Subcutaneous abdominal adipose tissue (tissue), 5 donors: ENCODE data around the gene VPS4B.
A peak's percentile ranks its signal among the peaks of the same experiment; 100 is the strongest.

Source experiments
- H3K27ac ChIP-seq: one replicate; pipeline ENCODE4 v1.7.0; 2013; ENCODE audit warnings: low read depth, mild to moderate bottlenecking, inconsistent platforms, low read length, moderate library complexity
- H3K27me3 ChIP-seq, 5 donors: one replicate each; pipeline ENCODE4 v1.7.0; 2013; ENCODE audit warnings: low read length in 5 of 5, inconsistent platforms in 1 of 5; ENCODE audit not compliant: control insufficient read depth in 5 of 5, insufficient read depth in 4 of 5
- H3K36me3 ChIP-seq, 5 donors: one replicate each; pipeline ENCODE4 v1.7.0; 2013; ENCODE audit warnings: low read length in 5 of 5; ENCODE audit not compliant: control insufficient read depth in 5 of 5, insufficient read depth in 5 of 5
- H3K4me1 ChIP-seq, 5 donors: one replicate each; pipeline ENCODE4 v1.7.0; 2013; ENCODE audit warnings: low read length in 5 of 5, mild to moderate bottlenecking in 3 of 5, moderate library complexity in 1 of 5; ENCODE audit not compliant: control insufficient read depth in 5 of 5, insufficient read depth in 5 of 5
- H3K4me3 ChIP-seq, 5 donors: one replicate each; pipeline ENCODE4 v1.7.0; 2013; ENCODE audit warnings: low read length in 5 of 5, low read depth in 1 of 5
- H3K9ac ChIP-seq, 5 donors: one replicate each; pipeline ENCODE4 v1.7.0; 2013; ENCODE audit warnings: low read length in 5 of 5, mild to moderate bottlenecking in 4 of 5, moderate library complexity in 3 of 5
- H3K9me3 ChIP-seq, 5 donors: one replicate each; pipeline ENCODE4 v1.7.0; 2013; ENCODE audit warnings: low read length in 5 of 5; ENCODE audit not compliant: control insufficient read depth in 5 of 5
- donor health status: healthy.
- donor health status: healthy.
- donor health status: healthy.
- donor health status: healthy.
- donor health status: healthy.

VPS4B gene

GRCh38 chr18:63438181-63438580 is 15.9 kb upstream of the VPS4B start:
- H3K9ac ChIP-seq = no peak overlapping the region
- H3K27me3 ChIP-seq = no peaks in the 10 kb centered on the region
- no peaks in the 10 kb centered on the region for H3K9me3 ChIP-seq
- no peaks in the 10 kb centered on the region for H3K36me3 ChIP-seq
- H3K4me1 ChIP-seq = peaks cover 4 to 29% (median 18%) of the 10 kb centered on the region in 5 donors
- H3K4me3 ChIP-seq = no peak overlapping the region
- H3K27ac ChIP-seq = peak overlapping the region; percentile 62

GRCh38 chr18:63433334-63433866 is 11.1 kb upstream of the VPS4B start:
- Histone ChIP-seq H3K36me3 (no peaks in the 10 kb centered on the region), H3K9ac (peak overlapping the region in 1 of 5 donors; percentile 43), H3K9me3 (no peaks in the 10 kb centered on the region), H3K27ac (peak overlapping the region; percentile 83), H3K4me1 (peaks cover 4 to 17% (median 13%) of the 10 kb centered on the region in 5 donors), H3K4me3 (peak overlapping the region in 1 of 5 donors; percentile 32), H3K27me3 (no peaks in the 10 kb centered on the region)

DNA sequence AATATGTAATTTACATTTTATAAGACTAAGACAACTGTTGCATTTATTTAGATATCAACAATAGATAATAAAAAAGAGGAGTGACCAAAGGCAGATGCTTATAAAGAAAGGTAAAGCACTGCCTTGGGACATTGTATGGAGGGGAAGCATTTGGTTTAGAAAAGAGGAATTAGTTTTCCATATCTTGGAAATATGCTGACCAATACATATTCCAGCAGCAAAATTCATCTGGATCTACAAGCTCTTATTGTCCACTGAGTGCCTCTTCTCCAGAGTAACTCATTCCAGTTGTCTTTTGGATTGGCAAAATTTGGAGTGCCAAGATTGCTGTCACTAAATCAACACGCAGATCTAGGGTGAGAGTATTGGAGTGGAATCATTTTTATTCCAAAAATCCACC is 8.9 kb upstream of the VPS4B start:
- Histone ChIP-seq H3K27me3 (no peaks in the 10 kb centered on the region), H3K4me3 (no peak overlapping the region), H3K4me1 (peaks cover 4 to 13% (median 9%) of the 10 kb centered on the region in 5 donors), H3K36me3 (no peaks in the 10 kb centered on the region), H3K9ac (no peak overlapping the region), H3K9me3 (no peaks in the 10 kb centered on the region), H3K27ac (no peak overlapping the region)

DNA sequence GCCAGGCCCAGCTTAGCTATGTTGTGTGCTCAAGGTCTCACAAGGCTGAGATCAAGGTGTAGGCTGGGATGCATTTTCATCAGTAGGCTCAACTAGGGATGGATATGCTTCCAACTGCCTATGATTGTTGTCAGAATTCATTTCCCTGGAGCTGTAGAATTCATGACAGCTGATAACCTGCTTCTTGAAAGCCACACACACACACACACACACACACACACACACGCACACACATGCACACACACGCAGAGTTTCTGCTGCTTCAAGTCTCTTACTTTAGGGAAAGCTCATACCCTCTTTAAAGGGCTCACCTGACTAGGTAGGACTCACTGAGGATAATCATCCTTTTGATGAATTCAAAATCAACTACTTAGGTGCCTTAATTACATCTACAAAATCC is 8.2 kb upstream of the VPS4B start:
- no peaks in the 10 kb centered on the region for H3K36me3 ChIP-seq
- H3K9me3 ChIP-seq = no peaks in the 10 kb centered on the region
- peaks cover 4 to 13% (median 9%) of the 10 kb centered on the region in 5 donors for H3K4me1 ChIP-seq
- H3K9ac ChIP-seq = no peak overlapping the region
- no peak overlapping the region for H3K27ac ChIP-seq
- no peaks in the 10 kb centered on the region for H3K27me3 ChIP-seq
- H3K4me3 ChIP-seq = no peak overlapping the region

DNA sequence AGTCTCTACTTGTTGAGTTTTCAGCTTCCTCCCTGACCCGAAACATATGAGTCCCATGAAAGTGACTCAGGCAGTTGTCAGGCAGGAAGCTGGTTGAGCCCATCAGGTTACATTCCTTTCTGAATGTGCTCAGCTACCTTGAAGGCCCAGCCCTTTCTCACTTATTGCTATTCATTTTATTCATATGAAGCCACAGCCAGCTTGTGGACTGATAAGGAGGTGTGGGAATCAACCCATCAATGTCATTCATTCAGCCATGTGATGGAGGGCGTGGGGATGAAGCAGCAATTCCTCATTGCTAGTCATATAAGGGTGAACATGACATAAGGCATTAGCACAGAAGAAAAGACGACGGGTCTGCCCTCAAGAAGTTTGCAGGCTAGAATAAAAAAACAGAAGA is 5.3 kb upstream of the VPS4B start:
- H3K36me3 ChIP-seq = no peaks in the 10 kb centered on the region
- peaks cover 0 to 9% (median 6%) of the 10 kb centered on the region in 5 donors for H3K4me1 ChIP-seq
- H3K27me3 ChIP-seq = peaks cover 0 to 4% (median 0%) of the 10 kb centered on the region in 5 donors
- no peaks in the 10 kb centered on the region for H3K9me3 ChIP-seq
- H3K27ac ChIP-seq = no peak overlapping the region
- H3K9ac ChIP-seq = no peak overlapping the region
- H3K4me3 ChIP-seq = no peak overlapping the region

DNA sequence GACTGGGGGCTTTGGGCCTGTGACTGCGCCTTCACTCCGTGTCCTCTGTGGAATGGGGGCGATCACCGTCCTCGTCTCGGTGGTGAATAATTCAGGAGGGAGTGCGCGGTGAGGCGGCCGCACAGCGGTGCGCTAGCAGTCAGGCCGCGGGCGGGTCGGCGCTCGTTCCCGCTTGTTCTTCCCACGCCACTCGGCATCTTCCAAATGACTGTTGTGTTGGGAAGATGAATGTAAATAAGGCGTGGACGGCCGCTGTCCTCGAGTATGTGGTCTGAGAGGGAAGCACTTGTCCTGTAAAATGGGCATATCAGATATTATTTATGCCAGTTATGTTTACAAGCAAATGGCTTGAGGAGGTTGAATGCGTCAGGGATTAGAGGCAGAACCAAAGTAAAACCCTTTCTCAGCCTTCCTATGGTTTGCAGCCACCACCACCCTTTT is 608 bp upstream of the VPS4B start:
- Histone ChIP-seq H3K4me1 (peaks cover 6 to 20% (median 15%) of the 10 kb centered on the region in 5 donors), H3K36me3 (peaks cover 0 to 14% (median 2%) of the 10 kb centered on the region in 5 donors), H3K27me3 (peaks cover 0 to 4% (median 0%) of the 10 kb centered on the region in 5 donors), H3K27ac (peak overlapping the region; percentile 98), H3K9me3 (no peaks in the 10 kb centered on the region), H3K9ac (peak overlapping the region; percentile 89 to 98 (median 94)), H3K4me3 (peak overlapping the region; percentile 83 to 98 (median 93))

DNA sequence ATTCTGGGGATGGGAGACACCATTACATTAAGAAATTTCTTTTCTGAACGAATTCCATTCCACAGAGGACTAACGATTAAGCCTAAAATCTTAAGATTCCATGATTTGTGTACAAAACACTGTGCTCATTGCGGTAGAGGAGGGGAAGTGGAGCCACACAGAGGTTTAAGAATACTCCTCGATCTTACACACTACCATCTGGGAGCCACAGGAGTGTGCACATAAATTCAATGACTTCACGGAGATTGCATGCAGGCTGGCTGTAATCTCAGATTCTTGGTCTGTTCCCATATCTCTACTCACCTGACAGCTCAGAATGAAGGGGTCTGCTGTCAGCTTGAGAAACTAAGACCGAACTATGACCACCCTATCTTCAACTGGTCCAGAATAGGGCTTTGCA is 762 bp downstream of the VPS4B start:
- Histone ChIP-seq H3K4me1 (peaks cover 6 to 21% (median 15%) of the 10 kb centered on the region in 5 donors), H3K4me3 (peak overlapping the region; percentile 83 to 98 (median 95)), H3K9me3 (no peaks in the 10 kb centered on the region), H3K36me3 (peaks cover 0 to 24% (median 9%) of the 10 kb centered on the region in 5 donors), H3K27me3 (peaks cover 0 to 4% (median 0%) of the 10 kb centered on the region in 5 donors), H3K27ac (peak overlapping the region; percentile 98), H3K9ac (peak overlapping the region; percentile 89 to 98 (median 94))

DNA sequence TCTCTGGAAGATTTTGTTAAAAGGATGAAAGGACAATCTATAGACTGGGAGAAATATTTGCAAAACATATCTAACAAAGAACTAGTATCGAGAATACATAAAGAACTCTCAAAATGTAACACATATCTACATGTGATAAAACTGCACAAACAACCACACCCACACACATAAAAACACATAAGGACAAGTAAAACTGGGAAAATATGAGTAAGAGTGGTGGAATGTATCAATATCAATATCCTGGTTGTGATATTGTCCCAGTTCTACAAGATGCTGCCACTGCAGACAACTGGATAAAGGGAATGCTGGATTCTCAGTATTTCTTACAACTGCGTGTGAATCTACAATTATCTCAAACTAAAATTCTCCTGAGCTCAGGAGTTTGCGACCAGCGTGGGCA is 9.3 kb downstream of the VPS4B start:
- no peak overlapping the region for H3K27ac ChIP-seq
- H3K4me3 ChIP-seq = no peak overlapping the region
- peaks cover 0 to 2% (median 0%) of the 10 kb centered on the region in 5 donors for H3K4me1 ChIP-seq
- no peaks in the 10 kb centered on the region for H3K27me3 ChIP-seq
- no peak overlapping the region for H3K9ac ChIP-seq
- peaks cover 32 to 69% (median 56%) of the 10 kb centered on the region in 5 donors for H3K36me3 ChIP-seq
- H3K9me3 ChIP-seq = no peaks in the 10 kb centered on the region

GRCh38 chr18:63410792-63411191 is 11.5 kb downstream of the VPS4B start:
- Histone ChIP-seq H3K27me3 (no peaks in the 10 kb centered on the region), H3K9ac (no peak overlapping the region), H3K4me3 (no peak overlapping the region), H3K27ac (no peak overlapping the region), H3K9me3 (no peaks in the 10 kb centered on the region), H3K4me1 (peaks cover 0 to 6% (median 0%) of the 10 kb centered on the region in 5 donors), H3K36me3 (peaks cover 43 to 68% (median 51%) of the 10 kb centered on the region in 5 donors)

- no peak overlapping the region for H3K4me3 ChIP-seq
- H3K27me3 ChIP-seq = no peaks in the 10 kb centered on the region
- peaks cover 32 to 57% (median 42%) of the 10 kb centered on the region in 5 donors for H3K36me3 ChIP-seq
- H3K4me1 ChIP-seq = peaks cover 0 to 7% (median 0%) of the 10 kb centered on the region in 5 donors
- H3K9me3 ChIP-seq = no peaks in the 10 kb centered on the region
- H3K9ac ChIP-seq = no peak overlapping the region
- H3K27ac ChIP-seq = no peak overlapping the region
Observed at GRCh38 chr18:63409301-63409700, 13.0 kb downstream of the VPS4B start.
